Astrocyte of the hippocampus (primary cell): ENCODE measurements around the gene TMEM135.

Source experiments
- DNase-seq: peaks from one replicate; pipeline ENCODE4 v3.0.0; 2011; ENCODE audit warnings: low read depth, low spot score

The TMEM135 gene

DNA sequence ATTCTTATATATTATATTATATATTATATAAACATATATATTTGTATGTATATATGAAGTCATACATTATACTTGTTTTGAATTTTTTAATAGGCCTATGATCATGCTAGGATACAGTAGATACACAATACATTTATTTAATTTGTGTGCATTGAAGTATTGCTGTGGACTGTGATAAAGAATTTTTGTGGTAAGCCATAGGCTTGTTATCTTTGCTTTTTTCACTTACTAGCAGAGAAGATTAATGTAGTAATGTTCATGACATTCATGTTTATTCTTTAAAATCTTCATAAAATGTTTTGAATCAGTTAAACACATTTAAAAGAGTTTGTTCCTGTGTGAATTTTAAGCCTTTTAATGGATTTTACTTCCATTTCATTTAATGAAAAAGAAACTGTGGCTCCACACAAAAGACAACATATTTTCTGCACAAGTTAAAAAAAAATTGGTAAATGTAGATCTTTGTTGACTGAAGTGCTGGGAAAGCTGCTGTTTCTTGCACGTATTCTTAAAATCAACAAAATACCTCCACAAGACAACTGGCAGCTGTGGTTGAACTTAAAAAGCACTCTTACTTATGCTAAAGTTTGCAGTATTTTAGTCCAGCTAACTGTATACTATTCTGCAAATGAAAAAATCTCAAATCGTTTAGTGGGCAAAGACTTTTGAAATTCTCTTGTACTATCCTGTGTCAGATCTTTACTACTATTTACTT is 156.2 kb downstream of the TMEM135 start:
- DNase-seq, result no peak

DNA sequence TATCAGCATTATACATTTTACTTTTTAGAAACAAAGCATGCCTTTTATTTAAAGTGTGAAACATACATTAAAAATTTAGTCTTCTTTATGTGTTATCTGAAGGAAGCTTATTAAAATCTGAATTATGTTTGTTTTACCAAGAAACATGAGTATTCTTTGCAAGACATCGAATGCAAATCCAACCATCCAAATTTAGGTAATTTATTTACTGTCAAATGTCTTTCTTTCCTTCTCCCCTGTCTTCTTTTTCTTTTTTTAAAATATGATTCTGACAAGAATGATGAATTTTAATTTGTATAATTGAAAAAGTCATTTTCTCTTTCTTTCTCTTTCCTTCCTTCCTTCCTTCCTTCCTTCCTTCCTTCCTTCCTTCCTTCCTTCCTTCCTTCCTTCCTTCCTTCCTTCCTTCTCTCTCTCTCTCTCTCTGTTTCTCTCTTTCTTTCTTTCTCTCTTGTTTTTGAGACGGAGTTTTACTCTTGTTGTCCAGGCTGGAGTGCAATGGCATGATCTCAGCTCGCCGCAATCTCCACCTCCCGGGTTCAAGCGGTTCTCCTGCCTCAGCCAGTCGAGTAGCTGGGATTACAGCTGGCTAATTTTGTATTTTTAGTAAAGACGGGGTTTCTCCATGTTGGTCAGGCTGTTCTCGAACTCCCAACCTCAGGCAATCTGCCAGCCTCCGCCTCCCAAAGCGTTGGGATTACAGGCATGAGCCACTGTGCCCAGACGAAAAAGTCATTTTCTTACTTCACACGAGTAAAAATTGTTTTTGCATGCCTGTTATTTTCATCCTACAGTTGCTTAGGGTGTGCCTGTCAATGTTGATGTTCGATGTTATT is 157.5 kb downstream of the TMEM135 start:
- DNase-seq, result no peak

DNA sequence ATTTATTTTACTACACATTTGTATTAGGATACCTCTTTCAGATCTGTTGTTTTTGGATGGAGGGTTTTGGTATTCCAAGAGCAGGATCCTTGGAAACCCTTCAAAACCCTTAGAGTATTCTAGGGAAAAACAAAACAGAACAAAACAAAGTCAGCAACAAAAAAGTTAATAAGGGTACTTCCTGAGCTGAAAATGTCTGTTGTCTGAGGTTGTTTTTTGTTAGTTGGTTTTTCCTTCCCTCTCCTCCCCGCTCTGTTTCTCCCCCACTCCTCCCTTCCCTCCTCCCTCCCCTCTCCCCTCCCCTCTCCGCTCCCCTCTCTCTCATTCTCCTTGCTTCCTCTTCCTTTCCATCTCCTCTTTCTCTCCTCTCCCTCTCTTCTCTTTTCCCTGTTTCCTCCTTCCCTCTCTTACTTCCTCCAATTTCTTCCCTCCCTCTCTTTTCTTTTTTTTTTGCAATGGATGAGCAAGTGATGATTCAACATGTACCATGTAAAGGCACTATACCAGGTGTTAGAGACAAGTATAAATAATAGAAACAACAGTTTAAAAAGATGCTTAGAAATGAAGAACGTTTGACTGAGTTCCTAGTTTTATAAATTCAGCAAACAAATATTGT is 160.6 kb downstream of the TMEM135 start:
- DNase-seq, result no peak

DNA sequence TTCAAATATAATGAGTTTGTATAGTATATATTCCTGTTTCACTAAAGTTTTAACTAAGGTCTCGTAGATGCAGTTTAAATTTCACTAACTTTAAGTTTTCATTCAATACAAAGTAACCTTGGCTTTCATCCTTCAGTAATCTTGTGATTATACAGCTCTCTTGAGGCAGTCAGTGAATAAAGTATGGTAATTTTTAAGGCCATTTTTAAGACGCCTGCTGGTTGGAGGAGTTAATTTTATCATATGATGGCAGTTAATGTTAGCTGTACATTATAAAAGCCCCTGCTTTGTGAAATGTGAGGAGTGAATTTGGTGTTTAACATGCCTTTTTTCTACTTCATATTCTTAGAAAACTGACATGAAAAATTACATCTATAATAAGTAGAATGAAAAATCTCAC is 163.6 kb downstream of the TMEM135 start:
- DNase-seq, result no peak

DNA sequence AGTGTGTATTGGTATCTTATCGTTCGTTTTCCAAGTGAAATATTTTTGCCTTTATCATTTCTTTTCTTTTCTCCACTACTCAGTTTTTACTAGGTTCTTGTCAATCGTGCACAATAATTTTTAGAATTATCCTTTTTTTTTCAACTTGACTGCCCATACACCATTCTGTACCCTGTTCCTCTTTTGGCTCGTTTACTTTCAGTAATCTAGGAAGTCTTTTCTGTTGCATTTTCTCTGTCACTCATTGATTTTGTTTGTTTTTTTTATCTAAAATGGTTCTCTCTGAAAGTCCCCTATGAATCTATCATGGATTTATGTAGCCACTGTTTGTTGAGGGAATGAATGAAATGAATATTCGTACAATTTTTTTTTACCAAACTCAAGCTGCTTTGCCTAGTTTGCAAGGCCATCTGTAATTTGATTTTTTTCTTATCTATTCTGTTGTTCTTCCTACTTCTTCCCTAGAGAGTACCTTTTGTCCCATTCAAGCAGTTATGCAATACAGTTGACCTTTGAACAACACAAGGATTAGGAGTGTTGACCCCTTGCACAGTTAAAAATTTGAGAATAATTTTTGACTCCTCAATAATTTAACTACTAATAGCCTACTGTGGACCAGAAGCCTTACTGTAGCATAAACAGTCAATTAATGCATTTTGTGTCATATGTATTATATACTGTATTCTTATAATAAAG is 166.3 kb downstream of the TMEM135 start:
- DNase-seq, result no peak

DNA sequence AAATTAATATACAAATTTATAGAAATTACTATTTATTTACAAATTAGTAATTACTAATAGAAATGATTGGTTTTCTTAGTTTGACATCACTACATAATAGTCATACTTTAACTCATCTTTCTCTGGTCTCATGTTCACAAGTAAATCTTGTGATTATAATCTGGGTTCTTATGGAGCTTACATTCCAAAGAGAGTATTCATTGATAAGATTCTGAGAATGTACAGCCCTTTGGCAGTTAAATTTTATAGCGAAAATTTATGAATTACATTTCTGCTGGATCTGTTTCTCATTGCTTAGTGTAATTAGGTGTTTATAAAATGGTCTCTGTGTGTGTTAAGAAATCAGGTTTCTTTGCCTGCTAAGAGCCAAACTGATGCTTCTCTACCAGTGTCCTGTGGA is 175.2 kb downstream of the TMEM135 start:
- DNase-seq, result no peak

DNA sequence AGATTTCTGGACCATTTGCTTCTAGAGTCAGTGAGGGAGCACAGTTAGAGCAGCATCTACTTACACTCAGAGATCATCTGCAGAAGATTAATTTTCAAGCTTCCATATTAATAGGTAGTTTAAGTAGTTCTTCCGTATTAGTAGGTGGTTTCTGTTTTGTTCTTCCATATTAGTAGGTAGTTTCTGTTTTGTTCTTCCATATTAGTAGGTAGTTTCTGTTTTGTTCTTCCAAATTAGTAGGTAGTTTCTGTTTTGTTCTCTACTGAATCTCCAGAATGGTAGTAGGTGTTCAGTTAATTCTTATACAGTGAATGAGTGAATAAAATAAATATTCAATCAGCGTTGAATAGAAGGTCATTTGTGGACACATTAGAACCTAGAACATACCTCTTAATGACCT is 175.7 kb downstream of the TMEM135 start:
- no peak for DNase-seq

DNA sequence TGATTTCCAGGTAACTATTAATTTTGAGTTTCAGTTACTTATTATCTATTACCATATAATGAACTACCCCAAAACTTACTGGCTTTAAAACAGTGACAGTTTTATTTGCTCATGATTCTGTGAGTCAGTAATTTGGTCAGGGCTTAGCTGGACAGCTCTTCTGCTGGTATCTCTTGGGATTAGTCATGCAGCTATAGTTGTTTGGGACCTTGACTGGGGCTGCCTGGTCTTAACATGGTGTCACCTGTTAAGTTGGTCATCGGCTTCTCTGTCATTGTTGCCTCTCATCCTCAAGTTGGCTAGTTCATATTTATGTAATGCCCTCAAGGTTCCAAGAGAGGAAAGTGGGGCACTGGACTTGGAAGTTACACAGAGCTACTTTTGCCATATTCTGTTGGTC is 177.5 kb downstream of the TMEM135 start:
- no peak for DNase-seq

DNA sequence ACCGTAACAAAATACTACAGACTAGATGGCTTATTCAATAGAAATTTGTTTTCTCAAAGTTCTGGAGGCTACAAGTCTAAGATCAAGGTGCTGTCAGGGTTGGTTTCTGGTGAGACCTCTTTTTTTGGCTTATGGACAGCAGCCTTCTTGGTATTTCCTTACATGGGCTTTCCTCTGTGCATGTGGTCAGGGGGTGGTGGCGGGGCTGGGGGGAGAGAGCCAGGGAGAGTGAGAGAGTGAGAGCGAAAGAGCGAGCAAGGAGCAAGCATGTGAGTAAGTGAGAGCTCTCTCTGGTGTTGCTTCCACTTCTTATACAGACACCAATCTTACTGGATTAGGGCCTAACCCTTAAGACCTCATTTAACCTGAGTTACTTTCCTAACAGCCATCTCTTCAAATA is 181.5 kb downstream of the TMEM135 start:
- DNase-seq, result peak; percentile 9

DNA sequence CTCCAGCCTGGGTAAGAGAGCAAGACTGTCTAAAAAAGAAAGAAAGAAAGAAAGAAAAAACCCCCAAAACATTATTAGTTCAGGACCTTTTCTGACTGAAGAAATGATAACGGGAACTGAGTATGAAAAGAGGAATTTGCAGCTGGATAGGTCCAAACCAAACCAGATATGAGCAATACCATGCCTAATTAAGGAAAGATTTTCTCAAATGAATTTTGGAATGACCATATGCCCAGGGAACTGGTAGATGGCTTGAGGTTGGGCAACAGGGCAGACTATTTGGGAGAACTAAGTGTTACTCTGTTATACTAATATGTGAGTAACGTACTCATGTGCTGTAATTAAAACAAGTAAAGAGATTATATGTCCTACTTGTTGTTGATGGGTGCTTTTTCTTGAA is 186.1 kb downstream of the TMEM135 start:
- DNase-seq, result no peak

DNA sequence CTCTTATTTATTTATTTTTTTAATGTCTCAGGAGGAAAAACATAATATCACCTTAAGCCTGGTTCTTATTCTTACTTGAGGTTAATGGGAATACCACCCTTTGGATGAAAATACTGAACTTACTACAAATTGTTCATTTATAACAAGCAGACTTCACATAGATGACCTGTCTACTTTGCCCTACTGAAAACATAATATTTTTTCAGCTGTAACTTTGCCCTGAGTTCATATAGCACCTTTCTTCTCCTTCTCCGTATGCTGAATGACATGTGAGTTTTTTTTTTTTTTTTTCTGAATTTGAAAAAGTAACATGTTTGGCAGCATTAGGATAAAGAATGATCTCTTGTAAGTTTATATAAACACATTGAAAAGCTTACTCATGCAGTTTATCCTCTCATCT is 186.8 kb downstream of the TMEM135 start:
- no peak for DNase-seq

DNA sequence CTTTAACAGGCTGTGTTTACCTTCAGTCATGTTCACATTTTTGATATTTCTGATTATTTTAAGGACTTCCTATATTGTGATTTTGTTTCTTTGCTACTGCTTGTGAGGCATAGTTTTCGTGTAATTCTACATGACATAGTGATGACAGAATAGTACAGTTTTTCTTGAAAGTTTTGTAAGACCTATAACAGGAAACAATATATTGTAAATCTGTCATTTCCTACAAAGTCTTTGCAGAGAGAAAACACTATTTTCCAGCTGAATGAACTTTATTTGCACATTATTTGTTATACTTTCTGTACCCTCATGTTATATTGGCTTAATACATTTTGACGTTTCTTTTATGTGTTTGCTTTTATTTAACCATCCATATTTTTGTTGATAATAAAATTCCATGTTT is 191.1 kb downstream of the TMEM135 start:
- no peak for DNase-seq

DNA sequence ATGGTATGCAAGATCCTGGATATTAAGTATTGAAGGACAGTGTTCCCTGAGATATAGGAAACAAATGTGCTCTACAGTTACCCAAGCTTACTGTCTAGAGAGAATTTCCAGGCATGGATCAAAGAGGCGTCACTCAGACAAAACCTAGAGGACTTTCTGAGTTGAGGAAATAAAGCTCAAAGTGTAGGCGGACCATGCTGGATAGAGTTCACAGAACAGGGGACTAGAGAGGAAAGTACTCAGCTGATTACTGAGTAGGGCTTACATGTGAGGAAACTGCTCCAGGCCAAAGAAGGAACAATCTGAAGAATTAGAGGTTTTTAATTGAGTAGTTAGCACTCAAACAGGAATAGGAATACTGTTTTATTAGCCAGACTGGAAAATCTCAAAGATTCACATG is 193.3 kb downstream of the TMEM135 start:
- no peak for DNase-seq

DNA sequence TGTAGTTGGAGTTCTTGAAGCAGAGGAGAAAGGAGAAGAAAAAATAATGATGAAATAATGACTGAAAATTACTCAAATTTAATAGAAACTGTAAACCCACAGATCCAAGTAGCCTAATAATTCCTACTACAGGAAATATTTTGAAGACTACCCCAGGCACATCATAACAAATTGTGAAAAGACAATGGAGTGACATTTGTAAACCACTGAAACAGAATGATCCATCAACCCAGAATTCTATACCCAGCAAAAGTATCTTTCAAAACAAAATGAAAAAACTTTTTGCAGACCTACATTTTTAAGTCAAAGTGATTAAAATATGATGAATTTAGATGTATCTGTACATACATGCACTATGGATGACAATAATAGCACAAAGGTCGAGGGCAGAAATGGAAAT is 194.6 kb downstream of the TMEM135 start:
- DNase-seq, result no peak

DNA sequence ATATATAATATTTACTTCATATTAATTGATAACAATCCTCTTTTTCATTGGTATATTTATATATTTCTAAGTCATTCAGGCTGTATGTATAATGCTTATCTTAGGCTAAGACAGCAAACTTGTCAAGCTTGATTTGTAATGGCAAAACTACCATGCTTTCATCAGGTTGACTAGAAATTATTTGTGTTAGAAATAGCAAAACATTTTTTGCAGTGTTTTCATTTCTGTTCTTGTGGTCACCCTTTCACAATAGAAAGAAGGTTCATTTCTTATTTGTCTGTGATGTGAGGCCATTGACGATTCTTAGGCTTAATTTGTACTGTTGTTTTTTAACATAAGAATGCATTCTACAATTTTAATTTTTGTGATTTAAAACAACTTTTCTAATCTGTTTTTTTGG is 197.6 kb downstream of the TMEM135 start:
- no peak for DNase-seq

DNA sequence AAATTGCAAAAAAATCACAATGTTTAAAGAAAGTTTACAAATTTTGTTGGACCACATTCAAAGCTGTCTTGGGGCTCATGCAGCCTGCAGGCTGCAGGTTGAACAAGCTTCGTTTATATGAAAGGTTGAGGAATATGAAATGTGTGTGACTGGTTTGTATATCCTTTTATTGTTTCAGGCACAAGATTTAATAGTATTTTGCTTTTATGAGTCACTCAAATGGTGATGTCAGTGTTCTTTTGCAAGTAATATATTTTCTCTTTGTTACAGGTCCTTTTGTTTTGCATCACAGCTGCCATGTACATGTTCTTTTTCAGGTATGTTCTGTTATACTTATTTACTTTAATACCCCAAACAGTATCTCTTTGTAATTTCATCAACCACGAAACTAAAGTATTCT is 198.6 kb downstream of the TMEM135 start:
- DNase-seq, result no peak

DNA sequence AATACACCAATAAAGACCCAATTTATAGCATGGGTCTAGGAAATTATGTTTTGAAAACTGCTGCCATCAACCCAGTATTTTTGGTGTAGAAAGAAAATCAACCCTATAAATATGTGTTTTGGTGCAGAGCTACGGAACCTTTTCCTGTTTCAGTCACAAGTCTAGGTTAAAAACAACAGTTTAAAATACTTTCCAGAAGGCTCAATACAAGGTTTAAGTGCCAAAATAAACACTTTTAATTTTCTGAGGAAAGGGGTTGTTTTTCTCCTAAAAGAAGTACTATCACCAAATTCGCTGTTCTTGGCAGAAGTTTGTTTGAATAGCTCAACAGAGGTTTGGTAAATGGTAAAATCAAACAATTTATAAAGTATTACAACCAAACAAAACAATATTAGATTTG is 201.3 kb downstream of the TMEM135 start:
- DNase-seq, result peak; percentile 40

DNA sequence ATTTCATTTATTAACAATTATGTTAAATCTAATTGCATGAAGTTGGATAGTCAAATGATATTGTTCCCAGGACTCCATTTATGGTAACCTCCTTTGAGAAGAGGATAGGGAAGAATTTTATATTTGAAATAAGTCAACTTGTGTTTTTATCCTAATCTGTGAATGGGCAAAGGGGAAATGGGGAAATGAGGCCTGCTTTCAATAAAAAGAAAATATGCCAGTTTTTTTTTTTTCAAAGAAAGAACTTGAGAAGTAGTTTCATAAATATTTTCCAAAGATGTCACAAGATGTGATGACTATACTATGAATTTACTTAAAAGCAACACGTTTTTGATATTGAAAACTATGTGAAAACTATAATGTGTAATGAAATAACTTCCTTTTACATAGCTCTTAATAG is 201.8 kb downstream of the TMEM135 start:
- DNase-seq, result no peak

DNA sequence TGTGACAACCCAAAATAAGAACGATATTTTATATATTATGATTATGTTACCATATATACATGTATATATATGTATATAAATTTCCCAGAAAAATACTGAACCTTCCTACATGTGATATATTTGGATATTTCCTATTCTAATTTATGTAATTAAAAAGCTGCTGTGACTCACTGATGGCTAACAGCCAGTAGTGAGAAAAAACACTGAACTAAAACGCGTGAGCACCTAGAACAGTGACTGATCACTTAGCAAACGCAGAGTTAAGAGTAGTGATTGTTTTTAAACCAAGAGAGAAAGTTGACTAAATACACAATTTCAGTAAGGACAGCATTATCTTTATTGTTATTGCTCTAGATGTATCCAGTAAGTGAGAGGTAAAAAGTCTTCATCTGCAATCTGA is 213.8 kb downstream of the TMEM135 start:
- no peak for DNase-seq

DNA sequence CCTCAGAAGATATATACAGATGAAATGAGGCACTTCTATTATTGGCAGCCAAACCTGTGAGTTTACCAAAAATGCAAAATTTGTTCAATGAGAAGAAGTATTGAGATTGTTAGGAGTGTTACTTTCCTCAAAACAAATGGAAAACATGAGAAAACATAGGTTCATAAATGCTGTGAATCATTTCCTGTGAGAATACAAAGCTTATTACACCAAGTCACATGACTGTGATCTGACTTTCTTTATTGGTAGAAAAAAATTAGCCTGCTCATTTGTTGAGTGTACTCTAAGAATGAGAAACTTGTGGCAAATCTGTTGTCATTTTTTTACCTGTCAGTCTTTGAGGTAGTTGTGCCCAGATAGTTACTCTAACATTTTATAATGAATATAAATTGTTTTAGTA is 215.1 kb downstream of the TMEM135 start:
- DNase-seq, result no peak

DNA sequence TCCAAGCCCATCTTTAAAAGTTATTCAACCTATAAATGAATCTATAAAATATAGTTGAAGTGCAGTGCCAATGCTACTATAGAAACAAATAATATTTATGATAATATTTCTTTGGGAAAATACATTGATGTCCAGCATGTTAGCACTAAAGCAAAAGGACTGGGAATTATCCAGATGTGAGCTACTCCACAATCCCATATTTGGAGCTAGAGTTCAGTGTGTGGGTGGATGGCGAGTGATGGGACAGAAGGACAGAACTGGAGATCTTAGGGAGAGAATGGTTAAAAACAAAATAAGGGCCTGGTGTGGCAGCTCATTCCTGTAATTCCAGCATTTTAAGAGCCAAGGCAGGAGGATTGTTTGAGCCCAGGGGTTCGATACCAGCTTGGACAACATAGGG is 216.8 kb downstream of the TMEM135 start:
- no peak for DNase-seq

DNA sequence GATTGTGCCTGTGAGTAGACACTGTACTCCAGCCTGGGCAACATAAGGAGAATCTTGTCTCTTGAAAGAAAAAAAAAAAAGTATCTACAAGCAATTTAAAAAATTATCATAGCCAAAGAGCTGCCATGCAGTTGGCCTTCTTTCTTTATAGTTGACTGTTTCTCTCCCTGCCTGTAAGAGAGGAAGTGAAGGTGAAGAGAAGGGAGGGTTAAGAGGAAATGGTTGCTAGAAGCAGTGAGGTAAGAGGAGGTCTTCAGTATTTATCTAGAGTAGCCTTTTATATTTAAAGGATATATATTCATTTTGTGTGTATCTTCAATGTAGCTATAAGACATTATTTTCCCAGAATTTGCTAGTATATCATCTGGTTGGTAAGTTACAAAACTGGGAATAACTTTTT is 217.9 kb downstream of the TMEM135 start:
- DNase-seq, result no peak
